Stimulated activated CD4-positive, alpha-beta T cell treated with anti-CD3 and anti-CD28 coated beads, Interleukin-4, amount 100 ng/mL, for 1 hour (primary cell): ENCODE results near the gene ROBO1.
"Not testable (repeated sequence)": the region's sequence is repeated elsewhere in the genome, so short reads cannot be mapped to it uniquely, and the experiment has no call there.

Source experiments
- DNase-seq: peaks from one replicate; pipeline ENCODE4 v3.0.0-alpha.2; 2020

The ROBO1 gene

DNA sequence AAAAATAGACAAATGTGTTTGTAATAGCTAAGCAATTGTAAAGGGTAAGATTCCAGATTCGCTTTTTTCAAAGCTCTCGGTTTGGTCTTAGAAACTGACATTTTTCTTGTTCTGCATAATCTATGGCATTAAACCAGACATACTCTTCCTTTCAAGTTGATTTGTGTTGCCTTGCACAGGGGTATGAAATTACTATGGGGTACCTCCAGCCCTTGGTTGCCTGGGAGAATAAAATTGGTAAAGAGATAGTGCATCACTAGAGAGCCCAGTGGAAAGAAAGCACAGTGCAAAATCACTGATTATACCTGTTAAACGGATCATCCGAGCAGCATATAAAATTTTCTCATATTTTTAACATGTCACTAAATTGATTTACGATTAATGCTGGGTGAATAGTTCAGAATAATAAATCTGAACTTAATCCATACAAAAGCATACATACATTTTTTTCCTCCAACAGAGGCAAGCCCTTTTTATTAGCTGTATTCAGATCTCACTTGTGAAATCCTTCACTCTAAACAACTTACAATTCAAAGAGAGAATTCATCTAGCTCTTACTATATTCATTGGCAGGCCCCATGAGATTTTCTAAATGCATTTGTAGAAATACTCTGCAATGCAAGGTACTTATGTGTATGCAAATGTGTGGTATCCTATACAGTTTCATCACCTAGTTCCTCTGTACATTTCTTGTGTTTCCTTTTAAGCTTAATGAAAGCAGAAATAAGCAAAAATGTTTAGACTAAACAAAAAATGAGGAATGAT lies 224.4 kb downstream of the ROBO1 start:
- no peak for DNase-seq

DNA sequence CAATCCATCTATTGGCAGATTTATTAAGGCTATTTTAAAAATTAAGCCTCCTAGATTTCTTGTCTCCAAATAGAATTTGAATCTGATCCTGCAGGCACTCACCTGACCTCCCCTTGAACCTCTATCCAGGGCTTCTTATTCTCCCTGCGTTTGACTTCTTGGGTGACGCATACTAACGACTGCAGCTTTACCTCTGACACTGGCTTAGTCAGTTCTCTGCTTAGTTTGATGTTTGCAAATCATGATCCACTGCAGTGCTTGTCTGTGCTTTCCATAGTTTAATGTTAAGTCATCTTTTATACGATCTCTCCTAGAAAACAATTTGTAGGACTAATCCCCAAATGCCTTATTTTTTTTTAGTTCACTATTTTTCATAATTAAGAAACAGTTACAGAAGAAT lies 233.1 kb downstream of the ROBO1 start:
- no peak for DNase-seq

DNA sequence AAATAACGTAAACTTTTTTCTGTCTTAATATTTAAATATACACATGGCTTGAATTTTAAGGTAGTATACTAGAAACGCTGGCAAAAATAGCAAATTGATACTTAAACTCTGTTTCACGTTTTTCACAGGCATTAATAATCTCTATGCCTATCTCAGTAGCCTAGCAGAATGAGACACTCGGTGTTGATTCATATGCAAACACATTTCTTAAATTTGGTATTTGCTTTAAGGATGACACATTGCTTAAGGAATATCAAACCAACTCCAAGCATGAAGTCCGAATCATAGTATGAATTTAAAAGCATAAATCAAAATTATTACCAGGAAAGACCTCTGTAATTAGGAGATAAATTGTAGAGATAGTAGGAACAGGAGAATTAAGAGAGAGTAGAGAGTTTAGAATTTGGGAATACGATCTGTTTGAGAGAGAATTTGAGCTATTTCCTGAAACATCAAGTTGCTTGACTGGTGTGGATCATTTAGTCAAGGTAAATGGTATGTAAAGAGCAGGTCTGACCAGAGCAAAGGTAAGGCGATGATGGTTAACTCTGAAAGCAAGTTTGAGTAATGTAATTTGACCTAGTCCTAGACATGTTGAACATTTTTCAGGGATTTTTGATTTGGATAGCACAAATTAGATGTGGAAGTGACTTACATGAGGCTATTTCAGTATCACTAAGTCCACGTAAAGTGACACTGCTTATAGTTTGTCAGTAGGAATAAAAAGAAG lies 236.1 kb downstream of the ROBO1 start:
- no peak for DNase-seq

DNA sequence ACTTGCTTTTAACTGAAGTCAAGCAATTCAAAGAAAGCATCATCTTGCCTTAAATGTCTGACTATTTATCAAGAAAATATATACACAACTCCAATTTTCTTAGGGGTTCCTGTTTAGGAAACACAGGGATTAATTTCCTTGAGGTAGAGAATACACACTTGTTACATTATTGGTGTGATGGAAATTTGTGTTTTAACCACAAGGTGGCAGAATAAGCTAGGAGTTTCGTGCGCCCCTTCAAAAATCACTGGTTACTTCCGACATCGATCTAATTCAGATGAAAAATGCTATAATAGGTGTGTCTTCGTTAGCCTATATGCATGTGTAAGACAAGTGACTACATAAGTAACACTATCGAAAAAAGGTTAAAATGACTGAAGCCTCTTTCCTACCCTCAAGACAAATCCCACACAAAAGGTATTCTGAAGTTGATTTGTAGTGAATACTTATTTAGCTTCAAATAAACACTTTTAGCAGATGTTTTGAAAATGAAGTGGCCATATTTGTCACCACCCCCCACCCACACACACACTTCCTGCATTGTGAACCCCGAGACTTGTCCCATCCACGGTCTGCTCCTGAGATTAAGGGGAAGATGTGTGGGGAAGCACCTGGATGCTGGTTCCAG lies 246.5 kb downstream of the ROBO1 start:
- no peak for DNase-seq

DNA sequence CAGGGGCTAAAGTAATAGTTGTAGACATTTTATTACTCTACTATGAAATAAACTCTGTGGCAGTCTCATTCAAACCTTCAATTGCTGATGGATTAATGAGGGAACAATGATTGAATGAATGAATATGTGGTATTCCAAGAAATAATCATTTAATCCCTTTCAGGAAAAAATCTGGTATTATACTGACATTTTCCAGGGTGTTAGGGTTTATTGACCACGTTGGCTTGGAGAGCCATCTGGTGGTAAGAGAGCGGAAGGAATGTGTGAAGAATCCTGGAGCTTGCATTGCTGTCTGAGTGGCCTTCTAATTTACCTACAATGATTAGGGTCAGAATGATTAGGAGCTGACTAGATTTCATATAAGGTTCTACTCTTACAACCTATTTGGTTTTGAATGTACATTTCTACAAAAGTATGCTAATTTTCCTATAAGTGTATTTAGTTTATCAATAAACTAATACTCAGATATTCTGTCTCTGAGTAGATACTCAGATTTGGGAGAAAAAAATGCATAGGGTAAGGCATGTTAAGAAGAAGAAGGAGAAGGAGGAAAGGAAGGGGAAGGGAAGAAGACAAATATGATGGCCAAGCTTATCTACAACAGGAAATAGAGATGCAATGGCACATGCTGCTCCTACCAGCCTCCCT lies 249.9 kb downstream of the ROBO1 start:
- no peak for DNase-seq

DNA sequence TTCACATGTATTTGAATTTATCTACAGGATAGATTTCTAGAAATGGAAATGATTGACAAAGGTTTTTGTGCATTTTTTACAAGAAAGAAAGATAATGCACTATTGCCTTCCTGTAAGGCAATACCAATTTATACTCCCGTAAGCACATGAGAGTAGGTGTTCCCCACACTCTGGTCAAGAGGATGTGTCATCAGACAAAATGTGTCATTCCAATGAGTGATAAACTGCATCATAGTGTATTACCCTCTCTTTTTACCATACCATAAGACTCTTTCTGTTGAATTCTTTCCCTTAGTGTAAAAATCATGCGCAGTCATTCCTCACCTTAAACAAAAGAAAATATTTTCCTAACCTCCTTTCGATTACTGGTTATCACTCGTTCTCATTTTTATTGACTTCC lies 251.0 kb downstream of the ROBO1 start:
- DNase-seq, result no peak

DNA sequence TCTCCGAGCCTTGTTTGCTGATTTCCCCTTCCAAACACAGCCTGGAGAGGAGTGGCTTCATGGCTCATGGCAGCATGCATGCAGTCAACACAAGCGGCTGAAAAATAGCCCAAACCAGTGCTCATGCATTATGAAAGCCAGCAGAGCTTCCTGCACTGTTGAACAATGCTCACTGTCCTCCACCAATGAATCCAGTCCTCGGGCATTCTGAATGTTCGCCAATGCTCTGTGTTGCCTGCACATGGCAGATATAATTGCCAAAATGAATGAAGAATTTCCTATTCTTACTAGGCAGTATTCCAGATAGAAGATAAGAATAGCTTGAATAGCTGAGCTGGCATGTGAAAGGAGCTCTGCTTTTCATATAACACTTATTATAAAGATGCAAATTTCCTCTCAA lies 252.7 kb downstream of the ROBO1 start:
- no peak for DNase-seq

DNA sequence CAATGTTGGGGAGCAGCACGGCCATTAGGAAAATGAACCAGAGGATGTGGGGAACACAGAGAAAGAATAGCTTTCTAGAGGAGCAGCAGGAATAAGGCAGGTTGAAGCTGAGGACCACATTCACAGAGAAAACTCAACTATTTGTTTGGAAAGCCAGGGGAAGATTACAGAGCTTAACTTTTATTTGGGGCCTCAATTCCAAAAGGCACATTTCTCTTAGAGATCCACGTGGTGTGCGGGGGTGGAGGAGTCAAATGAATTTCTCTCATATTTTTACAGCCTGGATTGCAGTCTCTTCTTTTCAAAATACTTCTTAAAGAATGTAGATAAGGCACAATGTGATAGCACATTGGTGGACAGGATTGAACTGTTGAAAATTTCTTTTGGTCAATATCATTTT lies 253.7 kb downstream of the ROBO1 start:
- no peak for DNase-seq

DNA sequence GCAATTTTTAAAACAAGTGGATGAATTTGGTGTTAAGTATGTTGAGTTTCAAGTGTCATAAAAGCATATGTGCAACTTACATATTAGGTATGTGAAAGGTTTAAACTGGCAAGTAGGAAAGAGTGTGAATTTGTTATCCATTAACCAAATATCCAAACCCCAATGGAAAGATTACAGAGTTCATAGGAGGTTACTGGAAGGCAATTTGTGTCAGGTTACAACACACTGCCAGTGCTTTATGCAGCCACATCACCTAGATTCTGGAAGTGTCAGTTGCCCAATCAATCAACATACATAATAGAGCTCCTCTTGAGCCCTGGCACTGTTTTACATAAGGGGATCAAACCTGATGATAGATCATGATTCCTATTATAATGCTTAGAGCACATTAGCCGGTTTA lies 261.0 kb downstream of the ROBO1 start:
- no peak for DNase-seq

DNA sequence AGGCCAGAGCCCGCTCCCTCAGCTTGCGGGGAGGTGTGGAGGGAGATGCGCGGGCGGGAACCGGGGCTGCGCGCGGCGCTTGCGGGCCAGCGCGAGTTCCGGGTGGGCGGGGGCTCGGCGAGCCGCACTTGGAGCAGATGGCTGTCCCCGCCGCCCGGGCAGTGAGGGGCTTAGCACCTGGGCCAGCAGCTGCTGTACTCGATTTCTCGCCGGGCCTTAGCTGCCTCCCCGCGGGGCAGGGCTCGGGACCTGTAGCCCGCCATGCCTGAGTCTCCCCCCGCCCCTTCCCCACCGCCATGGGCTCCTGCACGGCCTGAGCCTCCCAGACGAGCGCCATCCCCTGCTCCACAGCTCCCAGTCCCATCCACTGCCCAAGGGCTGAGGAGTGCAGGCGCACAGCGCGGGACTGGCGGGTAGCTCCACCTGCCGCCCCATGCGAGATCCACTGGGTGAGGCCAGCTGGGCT lies 265.5 kb downstream of the ROBO1 start:
- not testable (repeated sequence) for DNase-seq

DNA sequence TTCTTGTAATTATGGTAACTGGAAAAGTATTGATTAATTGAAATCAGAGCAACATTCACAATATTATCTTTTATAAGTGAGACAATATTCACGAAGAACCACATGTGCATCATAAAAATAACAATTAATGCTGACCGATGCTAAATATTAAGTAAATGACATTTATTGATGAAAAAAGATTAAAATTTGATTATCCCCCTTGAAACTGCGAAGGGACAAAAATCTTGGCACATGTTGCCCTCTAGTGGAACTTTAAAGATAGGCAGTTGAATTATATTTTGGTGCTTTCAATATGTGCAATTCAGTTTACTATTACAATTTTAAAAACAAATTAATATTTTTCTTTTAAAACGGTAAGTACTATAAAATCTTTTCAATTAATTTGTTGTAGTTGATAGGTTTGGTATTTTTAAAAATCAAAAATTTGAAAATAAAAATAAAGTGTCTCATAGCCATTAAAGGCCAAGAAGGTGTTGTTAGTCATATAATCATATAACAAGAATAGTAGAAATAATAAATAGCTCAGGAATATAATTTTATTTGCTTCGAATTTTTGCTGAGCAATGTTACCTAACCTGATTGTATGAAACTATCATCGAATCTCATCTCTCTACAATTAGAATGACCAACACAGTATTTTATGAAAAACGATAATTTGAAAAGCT lies 270.2 kb downstream of the ROBO1 start:
- DNase-seq, result no peak

DNA sequence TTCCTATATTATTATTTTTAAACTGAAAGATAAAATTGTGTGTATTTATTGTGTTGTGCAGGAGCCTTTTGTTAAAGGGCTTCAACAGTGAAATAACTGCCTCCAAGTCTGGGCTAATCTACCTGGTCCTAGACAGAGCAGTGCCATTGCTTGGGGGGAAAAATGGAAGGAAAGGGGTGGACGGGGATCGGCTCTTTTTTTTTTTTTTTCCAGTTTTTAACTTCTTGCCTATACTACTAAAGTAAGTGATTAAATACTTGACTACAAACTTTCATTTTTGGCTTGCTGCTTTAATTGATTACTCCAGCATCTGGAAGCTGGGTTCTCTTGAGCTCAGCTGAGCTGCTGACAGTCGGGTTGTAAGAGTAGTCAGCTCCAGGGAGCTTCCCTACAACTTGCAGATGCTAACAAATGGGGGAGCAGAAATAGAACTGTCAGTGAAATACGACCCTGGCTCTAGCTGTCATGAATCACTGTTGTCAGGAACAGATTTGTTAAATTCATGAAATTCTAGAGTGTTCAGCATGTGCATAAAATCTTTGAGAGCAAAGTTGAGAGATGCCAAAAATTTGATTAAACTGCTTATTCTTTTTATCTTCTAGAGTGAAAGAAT lies 276.7 kb downstream of the ROBO1 start:
- no peak for DNase-seq

DNA sequence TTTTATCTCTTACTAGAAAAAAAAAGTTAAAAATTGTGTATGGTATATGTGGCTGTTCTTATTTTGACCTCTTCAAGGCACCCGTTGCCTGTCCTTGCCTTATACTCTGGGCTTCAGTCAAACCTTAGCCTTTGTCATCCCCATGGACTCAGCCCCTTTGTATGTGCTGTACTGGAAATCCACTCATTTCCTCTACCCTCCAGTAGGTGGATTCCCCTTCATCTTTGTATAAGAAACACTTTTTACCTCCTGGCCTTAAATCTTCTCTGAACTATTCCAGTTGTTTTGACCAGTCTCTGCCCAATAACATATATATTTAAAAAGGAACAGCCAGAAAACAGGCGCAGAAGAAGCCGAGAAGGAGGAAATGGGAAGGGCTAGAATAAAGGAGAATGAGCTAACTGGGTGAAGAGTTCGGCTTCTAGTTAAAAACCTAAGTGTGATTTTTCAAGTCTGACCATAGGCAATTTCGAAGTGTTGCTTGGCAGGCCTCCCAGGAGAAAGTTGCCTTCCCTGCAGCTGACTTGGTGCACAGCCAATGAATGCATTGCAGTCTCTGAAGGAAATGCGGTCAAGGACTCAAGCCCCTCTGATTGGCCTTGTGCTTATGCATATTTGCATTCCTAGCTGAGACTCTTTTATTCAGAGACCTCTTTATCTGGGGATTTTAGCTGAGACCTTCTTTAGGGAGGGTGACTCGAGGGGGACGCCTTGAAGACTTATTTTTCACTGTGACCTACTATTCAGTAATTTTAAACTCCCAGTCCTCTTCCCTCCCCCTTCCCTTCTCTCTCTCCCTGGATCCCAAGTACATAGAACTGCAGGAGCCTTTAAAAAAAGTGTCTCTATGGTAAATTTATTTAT lies 277.4 kb downstream of the ROBO1 start:
- DNase-seq, result no peak

DNA sequence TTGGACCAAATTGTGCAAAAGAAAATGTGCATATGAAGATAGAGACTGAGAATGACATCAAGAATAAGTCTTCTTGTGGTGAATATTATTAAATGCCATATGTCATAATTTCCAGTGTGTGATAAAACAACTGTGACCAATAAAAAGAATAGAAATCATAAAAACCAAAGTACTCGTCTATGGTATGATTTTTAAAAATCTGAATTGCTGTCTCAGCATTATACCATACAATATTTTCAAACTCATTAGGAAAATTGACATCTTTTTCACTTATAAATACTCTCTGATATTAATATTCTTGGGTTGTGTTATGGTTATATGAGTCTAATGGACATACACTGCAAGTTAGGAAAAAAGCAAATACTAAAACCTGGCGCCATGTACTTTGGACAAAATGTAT lies 279.4 kb downstream of the ROBO1 start:
- no peak for DNase-seq

DNA sequence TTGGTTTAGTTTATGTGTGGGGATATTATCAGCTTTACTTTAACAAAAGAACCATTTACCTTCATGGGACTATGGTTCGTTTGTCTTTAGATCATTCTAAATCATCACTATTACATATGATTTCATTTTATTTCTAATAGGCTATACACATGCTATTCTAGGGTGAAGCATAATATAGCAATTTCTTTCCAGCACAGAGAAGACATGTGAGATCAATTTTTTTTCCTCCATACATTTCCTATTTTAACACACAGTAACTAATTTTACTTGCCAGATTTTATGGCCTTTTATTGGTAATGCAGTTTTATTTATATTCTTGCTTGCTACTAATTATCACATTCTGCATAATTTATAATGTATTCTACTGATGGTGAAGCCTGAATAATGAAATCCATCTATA lies 287.1 kb downstream of the ROBO1 start:
- DNase-seq, result no peak

DNA sequence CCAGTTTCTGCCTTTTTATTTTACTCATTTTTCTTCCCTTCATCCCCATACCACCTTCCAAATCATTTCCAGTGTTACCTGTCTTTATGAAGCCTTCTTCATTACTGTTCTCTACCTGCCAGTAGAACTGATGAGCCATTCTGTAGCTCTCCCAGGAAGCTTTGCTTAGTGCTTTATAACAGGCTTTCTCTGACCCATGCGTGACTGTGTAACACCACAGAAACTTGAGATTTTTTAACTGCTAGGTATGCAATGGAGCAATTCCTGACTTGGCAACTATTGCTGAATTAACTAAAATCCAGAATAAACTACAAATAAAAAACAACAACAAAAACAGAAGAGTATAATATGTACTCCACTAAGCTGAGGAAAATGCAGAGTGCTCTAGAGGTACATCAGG lies 289.2 kb downstream of the ROBO1 start:
- no peak for DNase-seq

DNA sequence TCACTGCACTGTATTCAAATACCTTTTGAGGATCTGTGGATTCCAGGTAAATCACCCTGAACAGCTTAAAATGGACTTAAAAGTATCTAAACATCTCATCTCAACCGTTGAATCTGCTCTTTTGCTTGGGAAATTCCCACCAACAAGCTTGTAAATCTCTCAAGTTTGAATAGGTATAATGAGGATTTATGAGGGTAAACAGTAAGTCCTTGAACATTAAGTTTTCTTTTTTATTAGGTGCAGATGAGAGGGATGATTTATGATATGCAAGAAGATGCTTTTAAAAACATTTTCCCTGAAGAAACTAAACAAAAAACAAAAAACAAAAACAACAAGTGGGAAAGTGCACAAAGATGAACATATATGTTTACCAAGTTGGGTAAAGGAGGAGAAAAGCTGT lies 290.6 kb downstream of the ROBO1 start:
- no peak for DNase-seq

DNA sequence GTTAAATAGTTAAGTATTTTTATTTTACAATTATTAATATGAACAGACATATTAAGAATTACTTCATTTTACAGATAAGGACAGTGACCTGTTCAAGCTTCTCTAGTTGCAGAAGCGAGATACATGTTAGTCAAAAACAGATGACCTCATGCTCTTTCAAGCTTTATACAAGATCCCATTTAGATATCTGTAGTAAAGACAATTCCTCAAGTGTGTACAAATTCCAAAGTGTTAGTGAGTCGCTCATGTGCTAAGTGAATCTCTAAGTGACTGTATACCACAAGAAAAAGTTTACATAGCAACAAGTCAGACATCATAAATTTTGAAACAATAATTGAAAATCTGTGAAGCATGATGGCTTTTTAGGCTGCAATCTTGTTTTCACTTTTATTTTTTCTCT lies 293.8 kb downstream of the ROBO1 start:
- no peak for DNase-seq

DNA sequence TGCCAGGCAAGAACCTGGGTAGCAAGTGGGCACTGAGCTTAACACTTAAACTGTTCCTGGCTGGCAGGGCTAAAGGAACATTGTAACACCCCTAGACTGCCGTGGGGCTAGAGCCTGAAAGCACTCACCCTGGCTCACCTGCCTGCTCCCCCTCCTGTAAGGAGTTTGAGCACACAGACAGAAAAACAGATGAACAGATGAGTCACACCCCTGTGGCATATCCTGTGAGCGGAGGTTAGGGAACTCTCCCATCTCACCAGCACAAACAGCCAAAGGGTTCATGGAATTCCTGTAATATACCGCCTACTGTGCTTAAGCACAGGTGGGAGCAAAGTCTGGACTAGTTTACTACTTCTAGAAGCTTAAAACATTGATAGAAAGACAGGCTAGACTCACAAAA lies 300.1 kb downstream of the ROBO1 start:
- no peak for DNase-seq

DNA sequence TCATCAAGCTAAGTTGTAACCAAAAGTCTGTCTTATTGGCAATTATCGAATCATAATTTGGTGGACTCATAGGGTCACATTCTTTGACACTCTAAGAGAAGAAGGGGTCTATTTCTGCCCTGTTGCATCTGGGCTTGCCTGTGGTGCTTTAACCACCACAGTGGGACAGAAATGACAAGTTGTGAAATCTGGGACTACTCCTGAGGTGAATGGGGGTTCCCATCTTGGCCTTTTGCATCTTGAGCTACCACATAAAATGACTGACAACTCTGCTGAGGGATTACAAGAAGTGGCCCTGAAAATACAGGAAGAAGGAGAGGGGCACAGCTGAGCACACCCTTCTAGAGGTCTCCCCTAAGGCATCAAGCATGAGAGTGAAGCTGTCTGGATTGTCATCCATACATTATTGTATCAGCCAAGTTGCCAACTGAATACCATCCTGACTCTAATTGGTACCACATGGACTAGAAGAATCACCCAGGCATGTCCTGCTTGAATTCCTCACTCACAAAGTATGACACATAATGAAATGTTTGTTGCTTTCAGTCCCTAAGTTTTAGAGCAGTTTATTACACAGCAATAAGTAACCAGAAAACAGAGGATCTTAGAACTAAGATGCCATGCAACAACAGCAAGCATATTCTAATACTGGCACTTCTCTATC lies 306.5 kb downstream of the ROBO1 start:
- no peak for DNase-seq

DNA sequence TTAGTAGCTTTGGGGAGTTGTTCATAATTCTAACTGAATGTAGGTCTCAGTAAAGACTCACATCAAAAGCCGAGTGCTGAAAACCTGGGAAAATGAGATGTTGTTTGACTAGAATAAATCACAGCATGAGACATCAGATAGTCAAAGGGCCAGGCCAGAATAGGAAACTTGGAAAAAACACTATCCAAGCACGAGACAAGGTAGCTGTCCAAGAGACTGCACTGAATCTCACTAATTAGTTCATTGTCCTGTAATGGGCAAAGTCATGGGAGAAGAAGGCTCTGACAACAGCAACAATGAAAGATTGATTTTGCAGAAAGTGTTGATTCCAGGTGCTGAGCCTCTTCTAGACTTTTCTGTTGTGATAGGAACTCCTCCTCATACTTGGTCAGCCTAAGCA lies 314.2 kb downstream of the ROBO1 start:
- DNase-seq, result no peak
